Endothelial cell of umbilical vein (primary cell): ENCODE data around the gene SPAG16. TPM values are rescaled to one million over a fixed set of nuclear protein-coding genes. Genes with fewer than 3 reads are reported as not detected.

Experiments
- BruUV-seq: library from RNA; stranded (reverse); fragments of 400-500 nt; replicated peaks from 2 replicates; lab custom pipeline; 2021; lab: Mats Ljungman, UMichigan
- CTCF ChIA-PET: fragments of 300-600, 350-600 bp; sonication (Branson Sonifier 250); formaldehyde crosslinking; loops from one replicate; lab custom pipeline; 2021; ENCODE audit warnings: antibody characterized with exemption, inconsistent platforms; lab: Charles Lee
- POLR2A ChIA-PET: fragments of 300-600, 350-600 bp; sonication (Branson Sonifier 250); formaldehyde crosslinking; loops from one replicate; lab custom pipeline; 2021; ENCODE audit warnings: antibody characterized with exemption, inconsistent platforms; lab: Charles Lee
- DNase-seq: peaks from one replicate; pipeline ENCODE4 v3.0.0-alpha.2; 2011; ENCODE audit warnings: low read depth, low spot score
- FAIRE-seq: peaks from 2 replicates; lab custom pipeline; 2011; peaks lifted over from hg19 to GRCh38; lab: Jason Lieb, UNC
- H2AFZ ChIP-seq: 2 replicates; pipeline ENCODE4 v1.6.0; 2012; ENCODE audit warnings: low read depth, low read length, control low read depth, inconsistent platforms
- H3K27ac ChIP-seq: 2 replicates; pipeline ENCODE4 v1.5.1; 2011; ENCODE audit warnings: low read depth, mild to moderate bottlenecking, control low read depth, low read length, moderate library complexity; ENCODE audit not compliant: insufficient read depth
- H3K27me3 ChIP-seq, 2 experiments: 2 replicates each; pipeline versions ENCODE4 v1.6.0 to v1.6.1; 2011; ENCODE audit warnings: low read length in 2 of 2, mixed read lengths in 1 of 2; ENCODE audit not compliant: control insufficient read depth in 2 of 2, insufficient read depth in 2 of 2
- H3K36me3 ChIP-seq, 2 experiments: 2 replicates in 1 of 2; 3 replicates in 1 of 2; pipeline ENCODE4 v1.5.1; 2011; ENCODE audit warnings: low read length in 2 of 2, mild to moderate bottlenecking in 1 of 2, moderate library complexity in 1 of 2; ENCODE audit not compliant: control insufficient read depth in 2 of 2, insufficient read depth in 2 of 2; ENCODE audit errors: extremely low read depth in 1 of 2
- H3K4me1 ChIP-seq: 3 replicates; pipeline ENCODE4 v1.5.1; 2011; ENCODE audit warnings: mild to moderate bottlenecking, low read length; ENCODE audit not compliant: control insufficient read depth, insufficient read depth; ENCODE audit errors: extremely low read depth
- H3K4me2 ChIP-seq: 2 replicates; pipeline ENCODE4 v1.6.1; 2011; ENCODE audit warnings: low read length, control low read depth, mixed read lengths; ENCODE audit not compliant: insufficient read depth
- H3K4me3 ChIP-seq, 3 experiments: fragments of 200-600 bp in 1 of 3; sonication (generic), shearing (Covaris generic) in 1 of 3; replicated peaks in 1 of 3; 2 replicates each; pipeline ENCODE4 v1.5.1; 2011 to 2016; ENCODE audit warnings: control low read depth in 3 of 3, low read length in 3 of 3, mild to moderate bottlenecking in 2 of 3, inconsistent platforms in 1 of 3, low read depth in 1 of 3, moderate library complexity in 1 of 3; ENCODE audit not compliant: insufficient read depth in 1 of 3
- H3K79me2 ChIP-seq: 2 replicates; pipeline ENCODE4 v1.6.0; 2012; ENCODE audit warnings: low read length, inconsistent platforms; ENCODE audit not compliant: control insufficient read depth, insufficient read depth
- H3K9ac ChIP-seq: replicated peaks from 2 replicates; pipeline ENCODE3; 2011; ENCODE audit warnings: low read length, control low read depth; ENCODE audit not compliant: insufficient read depth; ENCODE audit errors: extremely low read depth
- H3K9me1 ChIP-seq: replicated peaks from 3 replicates; pipeline ENCODE4 v1.6.0; 2011; ENCODE audit warnings: mild to moderate bottlenecking, low read length; ENCODE audit not compliant: control insufficient read depth, insufficient read depth; ENCODE audit errors: extremely low read depth
- H3K9me3 ChIP-seq: replicated peaks from 2 replicates; pipeline ENCODE4 v1.5.1; 2012; ENCODE audit warnings: low read length, inconsistent platforms; ENCODE audit not compliant: control insufficient read depth, insufficient read depth
- H4K20me1 ChIP-seq: replicated peaks from 2 replicates; pipeline ENCODE3; 2011; ENCODE audit warnings: mild to moderate bottlenecking, low read length; ENCODE audit not compliant: control insufficient read depth, insufficient read depth; ENCODE audit errors: extremely low read depth
- CTCF ChIP-seq, 2 donors: IDR thresholded peaks; 1 replicate in 1 of 2; 2 replicates in 1 of 2; pipeline ENCODE4 v1.5.1; 2011; ENCODE audit warnings: low read length in 2 of 2, mild to moderate bottlenecking in 2 of 2, moderate library complexity in 2 of 2, control low read depth in 1 of 2, inconsistent platforms in 1 of 2, low read depth in 1 of 2; ENCODE audit not compliant: insufficient read depth in 1 of 2; ENCODE audit errors: extremely low read depth in 1 of 2
- EZH2 ChIP-seq: IDR thresholded peaks from 2 replicates; pipeline ENCODE4 v1.6.1; 2012; ENCODE audit warnings: borderline replicate concordance, low read depth, mild to moderate bottlenecking, moderate library complexity, low read length, inconsistent platforms; ENCODE audit not compliant: severe bottlenecking
- FOS ChIP-seq: IDR thresholded peaks from 2 replicates; pipeline ENCODE4 v1.6.1; 2011; ENCODE audit warnings: mild to moderate bottlenecking, low read length, moderate library complexity, borderline replicate concordance; ENCODE audit not compliant: insufficient read depth
- GATA2 ChIP-seq: IDR thresholded peaks from 2 replicates; pipeline ENCODE4 v1.7.0; 2011; ENCODE audit warnings: low read depth, mild to moderate bottlenecking, moderate library complexity, mixed read lengths, low read length; ENCODE audit not compliant: insufficient read length, insufficient read depth
- JUN ChIP-seq: IDR thresholded peaks from 2 replicates; pipeline ENCODE4 v1.6.1; 2011; ENCODE audit warnings: borderline replicate concordance, low read depth; ENCODE audit not compliant: insufficient read length, insufficient read depth
- MAX ChIP-seq: IDR thresholded peaks from 2 replicates; pipeline ENCODE4 v1.6.1; 2011; ENCODE audit not compliant: insufficient read depth, insufficient read length
- MYC ChIP-seq: IDR thresholded peaks from one replicate; pipeline ENCODE4 v1.6.1; 2011; ENCODE audit warnings: mild to moderate bottlenecking, low read depth, low read length
- POLR2A ChIP-seq: IDR thresholded peaks from 2 replicates; pipeline ENCODE4 v1.6.1; 2012; ENCODE audit warnings: low read depth, mild to moderate bottlenecking, control low read depth, low read length
- POLR2AphosphoS5 ChIP-seq: IDR thresholded peaks from 2 replicates; pipeline ENCODE4 v1.6.1; 2012; ENCODE audit warnings: low read depth, mild to moderate bottlenecking, control low read depth, low read length, moderate library complexity; ENCODE audit not compliant: insufficient read depth
- dilution Hi-C: fragments of 300-500 bp; cut with MboI; formaldehyde crosslinking; loops from one replicate; pipeline ENCODE4 v1.15.0; 2019; ENCODE audit warnings: low sequenced_read_pairs; ENCODE audit not compliant: extremely low pct_ligation_motif_present
- intact Hi-C: fragments of 100-400 bp; cut with micrococcal nuclease; formaldehyde crosslinking; loops from one replicate; pipeline ENCODE4 v1.10.0; 2022
- polyA plus RNA-seq, 4 experiments: library from polyadenylated mRNA; depleted of rRNA in 3 of 4; stranded (reverse) in 3 of 4; unstranded in 1 of 4; fragments of >200 nt; gene quantifications; 2 replicates each; pipeline versions ENCODE4 v1.2.1 to v1.2.3, GENCODE V29; 2011 to 2012; ENCODE audit warnings: missing spikeins in 1 of 4
- total RNA-seq: library from RNA; stranded (reverse); gene quantifications from 2 replicates; pipeline ENCODE4 v1.2.3, GENCODE V29; 2021

Gene SPAG16
- total and polyA plus RNA-seq, 2 donors (not counting 3 experiments of a cell fraction or from before 2014, with no cell fraction given): 4.0 to 7.7 TPM

- FAIRE-seq (no peak), DNase-seq (no peak)
- Histone ChIP-seq H4K20me1 (no peaks in the 10 kb centered on the region), H3K9ac (no peak overlapping the region), H3K27ac (no peak overlapping the region), H3K27me3 (peaks cover 0 to under 1% of the 10 kb centered on the region in 2 experiments), H3K36me3 (no peaks in the 10 kb centered on the region), H3K79me2 (no peaks in the 10 kb centered on the region), H3K9me1 (no peaks in the 10 kb centered on the region), H3K4me1 (no peaks in the 10 kb centered on the region), H3K4me2 (no peak overlapping the region), H3K4me3 (no peak overlapping the region), H3K9me3 (no peaks in the 10 kb centered on the region), H2AFZ (no peak overlapping the region)
- no TSS peak for BruUV-seq
- POLR2A ChIA-PET: no interaction called here
- CTCF ChIA-PET: interaction anchor here (0.7 to 1.3 kb wide), 2 partner anchors 14 to 17 kb away, joined by 3 to 4 read pairs (median 3); no protein-coding TSS in a partner anchor
- no peak for TF ChIP-seq MYC
- TF ChIP-seq JUN: no peak
- TF ChIP-seq FOS: no peak
- no peak for TF ChIP-seq CTCF (IDR thresholded peaks at IDR 0.05; ENCODE audit: extremely low read depth in 1 of 2, insufficient read depth in 1 of 2, low read depth in 1 of 2, low read length in 2 of 2)
- no peak for TF ChIP-seq POLR2AphosphoS5
- TF ChIP-seq MAX: no peak
- TF ChIP-seq EZH2: no peak
- no peak for TF ChIP-seq POLR2A
- no peak for TF ChIP-seq GATA2
- intact Hi-C loops (no loop called here), dilution Hi-C loops (no loop called here)
Measured at GRCh38 chr2:213265679-213266078, 18.6 kb upstream of the SPAG16 start.
